IMR-90 (cell line): ENCODE data around the gene USH2A. TPM values are rescaled to one million over a fixed set of nuclear protein-coding genes. Genes with fewer than 3 reads are reported as not detected.

Experiments
- ATAC-seq: fragments of 200-7000 bp; cut with Tn5 transposase; 2 replicates; pipeline ENCODE4 v1.9.1; 2020; ENCODE audit warnings: low read depth, mild to moderate bottlenecking, moderate library complexity
- BruUV-seq: library from RNA; stranded (reverse); fragments of 400-500 nt; replicated peaks from 2 replicates; lab custom pipeline; 2021; lab: Mats Ljungman, UMichigan
- CTCF ChIA-PET: fragments of 300-600 bp; formaldehyde crosslinking; extraction: SDS; loops from one replicate; lab custom pipeline; 2021; ENCODE audit warnings: antibody characterized with exemption; lab: Yijun Ruan, JAX
- POLR2A ChIA-PET: fragments of 300-600 bp; sonication (Branson Sonifier 250); formaldehyde crosslinking; loops from one replicate; lab custom pipeline; 2022; ENCODE audit warnings: antibody characterized with exemption; ENCODE audit not compliant: unreplicated experiment; lab: Charles Lee
- DNase-seq: peaks from one replicate; pipeline ENCODE4 v3.0.0; 2013
- H2AFZ ChIP-seq: replicated peaks from 2 replicates; pipeline ENCODE3; 2013; ENCODE audit warnings: low read length, mild to moderate bottlenecking; ENCODE audit not compliant: poor library complexity
- H2AK5ac ChIP-seq: 2 replicates; pipeline ENCODE4 v1.6.1; 2013; ENCODE audit warnings: low read depth, low read length, inconsistent platforms
- H2AK9ac ChIP-seq: replicated peaks from 2 replicates; pipeline ENCODE3; 2013; ENCODE audit warnings: mild to moderate bottlenecking, low read depth, low read length, moderate library complexity; ENCODE audit not compliant: poor library complexity
- H2BK120ac ChIP-seq: 2 replicates; pipeline ENCODE4 v1.6.1; 2013; ENCODE audit warnings: low read depth, low read length, inconsistent platforms
- H2BK15ac ChIP-seq: 3 replicates; pipeline ENCODE4 v1.6.1; 2013; ENCODE audit warnings: low read depth, low read length, inconsistent platforms
- H2BK20ac ChIP-seq: 2 replicates; pipeline ENCODE4 v1.6.1; 2013; ENCODE audit warnings: low read depth, mild to moderate bottlenecking, inconsistent platforms, low read length, moderate library complexity
- H2BK5ac ChIP-seq: 2 replicates; pipeline ENCODE4 v1.6.1; 2013; ENCODE audit warnings: mild to moderate bottlenecking, low read depth, low read length, inconsistent platforms; ENCODE audit not compliant: poor library complexity, severe bottlenecking
- H3K14ac ChIP-seq: replicated peaks from 2 replicates; pipeline ENCODE4 v1.6.1; 2013; ENCODE audit warnings: low read depth, low read length, inconsistent platforms
- H3K18ac ChIP-seq: 2 replicates; pipeline ENCODE4 v1.6.1; 2013; ENCODE audit warnings: low read depth, low read length, control low read depth
- H3K23ac ChIP-seq: 2 replicates; pipeline ENCODE4 v1.6.1; 2013; ENCODE audit warnings: low read depth, low read length, inconsistent platforms
- H3K27ac ChIP-seq: 2 replicates; pipeline ENCODE4 v1.5.1; 2013; ENCODE audit warnings: mild to moderate bottlenecking, control low read depth, low read length; ENCODE audit not compliant: insufficient read depth
- H3K27me3 ChIP-seq: 2 replicates; pipeline ENCODE4 v1.6.1; 2013; ENCODE audit warnings: low read length; ENCODE audit not compliant: control insufficient read depth, insufficient read depth
- H3K36me3 ChIP-seq: 2 replicates; pipeline ENCODE4 v1.6.1; 2013; ENCODE audit warnings: low read length, mixed read lengths; ENCODE audit not compliant: control insufficient read depth, insufficient read depth
- H3K4ac ChIP-seq: 2 replicates; pipeline ENCODE4 v1.6.1; 2013; ENCODE audit warnings: low read depth, low read length, inconsistent platforms
- H3K4me1 ChIP-seq: 2 replicates; pipeline ENCODE4 v1.6.1; 2013; ENCODE audit warnings: low read length, mixed read lengths; ENCODE audit not compliant: control insufficient read depth, insufficient read depth
- H3K4me2 ChIP-seq: 2 replicates; pipeline ENCODE4 v1.6.1; 2013; ENCODE audit warnings: low read depth, mild to moderate bottlenecking, control low read depth, low read length, moderate library complexity
- H3K4me3 ChIP-seq: 2 replicates; pipeline ENCODE4 v1.5.1; 2013; ENCODE audit warnings: low read depth, mild to moderate bottlenecking, control low read depth, low read length, moderate library complexity; ENCODE audit not compliant: insufficient read depth
- H3K56ac ChIP-seq: 2 replicates; pipeline ENCODE4 v1.6.1; 2013; ENCODE audit warnings: low read length, inconsistent platforms; ENCODE audit not compliant: insufficient read depth; ENCODE audit errors: extremely low read depth
- H3K79me1 ChIP-seq, 2 experiments: 2 replicates each; pipeline ENCODE4 v1.6.1; 2013; ENCODE audit warnings: low read length in 2 of 2, inconsistent platforms in 1 of 2, low read depth in 1 of 2
- H3K9ac ChIP-seq: 2 replicates; pipeline ENCODE4 v1.6.1; 2013; ENCODE audit warnings: low read depth, low read length, control low read depth
- H3K9me1 ChIP-seq: 2 replicates; pipeline ENCODE4 v1.6.1; 2013; ENCODE audit warnings: low read length, inconsistent platforms; ENCODE audit not compliant: insufficient read depth
- H3K9me3 ChIP-seq: 2 replicates; pipeline ENCODE4 v1.6.1; 2013; ENCODE audit warnings: low read length; ENCODE audit not compliant: control insufficient read depth, insufficient read depth
- H4K20me1 ChIP-seq: 2 replicates; pipeline ENCODE4 v1.6.1; 2013; ENCODE audit warnings: low read length, inconsistent platforms; ENCODE audit not compliant: insufficient read depth
- H4K5ac ChIP-seq: 2 replicates; pipeline ENCODE4 v1.6.1; 2013; ENCODE audit warnings: mild to moderate bottlenecking, low read depth, low read length, control low read depth
- H4K8ac ChIP-seq, 2 experiments: 2 replicates each; pipeline ENCODE4 v1.6.1; 2013; ENCODE audit warnings: low read depth in 2 of 2, low read length in 2 of 2, control low read depth in 1 of 2, inconsistent platforms in 1 of 2
- H4K91ac ChIP-seq: 2 replicates; pipeline ENCODE4 v1.6.1; 2013; ENCODE audit warnings: low read depth, low read length, inconsistent platforms; ENCODE audit not compliant: insufficient read depth
- CEBPB ChIP-seq: IDR thresholded peaks from 2 replicates; pipeline ENCODE4 v1.6.1; 2012; ENCODE audit warnings: low read depth, low read length, improper control_type of control experiment
- CHD1 ChIP-seq: IDR thresholded peaks from 2 replicates; pipeline ENCODE4 v1.6.1; 2012; ENCODE audit warnings: low read depth, low read length, improper control_type of control experiment
- ELK1 ChIP-seq: fragments of 150-350 bp; IDR thresholded peaks from 2 replicates; pipeline ENCODE4 v1.6.1; 2016; ENCODE audit warnings: low read depth, mild to moderate bottlenecking, low read length, moderate library complexity, borderline replicate concordance
- FOS ChIP-seq: fragments of 150-350 bp; IDR thresholded peaks from 2 replicates; pipeline ENCODE4 v1.6.1; 2016; ENCODE audit warnings: low read depth, low read length
- MAFK ChIP-seq: IDR thresholded peaks from 2 replicates; pipeline ENCODE4 v1.6.1; 2012; ENCODE audit warnings: low read depth, low read length, improper control_type of control experiment
- MAZ ChIP-seq: IDR thresholded peaks from 2 replicates; pipeline ENCODE4 v1.6.1; 2012; ENCODE audit warnings: low read depth, mild to moderate bottlenecking, low read length, improper control_type of control experiment, moderate library complexity, borderline replicate concordance
- MXI1 ChIP-seq: IDR thresholded peaks from 2 replicates; pipeline ENCODE4 v1.6.1; 2012; ENCODE audit warnings: low read depth, mild to moderate bottlenecking, low read length, moderate library complexity, borderline replicate concordance
- NFE2L2 ChIP-seq: fragments of 150-350 bp; IDR thresholded peaks from 2 replicates; pipeline ENCODE4 v1.6.1; 2016; ENCODE audit warnings: low read depth, mild to moderate bottlenecking, low read length
- POLR2A ChIP-seq: IDR thresholded peaks from 2 replicates; pipeline ENCODE4 v1.6.1; 2012; ENCODE audit warnings: mild to moderate bottlenecking, low read depth, low read length
- RAD21 ChIP-seq: IDR thresholded peaks from 2 replicates; pipeline ENCODE4 v1.6.1; 2012; ENCODE audit warnings: low read length, improper control_type of control experiment
- RCOR1 ChIP-seq: IDR thresholded peaks from 2 replicates; pipeline ENCODE4 v1.6.1; 2012; ENCODE audit warnings: mild to moderate bottlenecking, low read length, improper control_type of control experiment; ENCODE audit not compliant: insufficient replicate concordance
- RFX5 ChIP-seq: IDR thresholded peaks from 2 replicates; pipeline ENCODE4 v1.8.0; 2012; ENCODE audit warnings: low read depth, mild to moderate bottlenecking, low read length, moderate library complexity
- SMC3 ChIP-seq: fragments of 150-350 bp; IDR thresholded peaks from 2 replicates; pipeline ENCODE4 v1.6.1; 2016; ENCODE audit warnings: low read depth, mild to moderate bottlenecking, antibody characterized with exemption, low read length, moderate library complexity
- WGBS, 2 experiments: methylation state at CpG; one replicate each; pipeline versions ENCODE4 v1.1.5 to v1.1.7; 2013; ENCODE audit warnings: missing lambda C conversion rate in 2 of 2; ENCODE audit not compliant: insufficient read length in 1 of 2; ENCODE audit errors: extremely low coverage in 2 of 2; 5-methylcytosine and 5-hydroxymethylcytosine counted together
- dilution Hi-C: fragments of 300-500 bp; cut with HindIII; formaldehyde crosslinking; loops from one replicate; pipeline ENCODE4 v1.14.3; 2018; ENCODE audit warnings: low sequenced_read_pairs; ENCODE audit not compliant: unreplicated experiment
- in situ Hi-C: fragments of 300-500 bp; cut with MboI; formaldehyde crosslinking; loops from 3 replicates; pipeline ENCODE4 v1.14.3; 2019; ENCODE audit warnings: low sequenced_read_pairs, inconsistent platforms, mixed read lengths
- intact Hi-C: fragments of 100-400 bp; cut with micrococcal nuclease; formaldehyde crosslinking; loops from 2 replicates; pipeline ENCODE4 v1.10.0; 2022
- polyA plus RNA-seq, 3 experiments: library from polyadenylated mRNA; depleted of rRNA; stranded (reverse); fragments of >200 nt; gene quantifications; 2 replicates each; pipeline ENCODE4 v1.2.3, GENCODE V29; 2012; ENCODE audit warnings: low replicate concordance in 1 of 3
- total RNA-seq: library from RNA; depleted of rRNA; stranded (reverse); fragments of >200 nt; gene quantifications from 2 replicates; pipeline ENCODE4 v1.2.3, GENCODE V29; 2012

The USH2A gene
- total and polyA plus RNA-seq, 2 of the 4 experiments (the other 2 are of a cell fraction), result under 0.01 to 0.02 TPM

GRCh38 chr1:215872658-215873057, 550.6 kb downstream of the USH2A start:
- Histone ChIP-seq H4K8ac (no peak overlapping the region), H2AK9ac (no peak overlapping the region), H3K9me3 (no peaks in the 10 kb centered on the region), H3K79me1 (no peaks in the 10 kb centered on the region), H2AFZ (peak overlapping the region; percentile 16), H4K91ac (no peak overlapping the region), H3K4me1 (no peaks in the 10 kb centered on the region), H4K20me1 (no peaks in the 10 kb centered on the region), H3K56ac (no peak overlapping the region), H3K27me3 (no peaks in the 10 kb centered on the region), H3K4me2 (no peak overlapping the region), H2BK20ac (no peak overlapping the region), H2BK15ac (no peak overlapping the region), H3K18ac (no peak overlapping the region), H3K27ac (no peak overlapping the region), H3K9me1 (no peaks in the 10 kb centered on the region), H3K9ac (no peak overlapping the region), H2AK5ac (no peak overlapping the region), H3K4ac (no peak overlapping the region), H3K14ac (no peak overlapping the region), H2BK120ac (no peak overlapping the region), H3K4me3 (no peak overlapping the region), H2BK5ac (no peak overlapping the region), H3K23ac (no peak overlapping the region), H3K36me3 (no peaks in the 10 kb centered on the region), H4K5ac (no peak overlapping the region)
- in situ Hi-C loops, result no loop called here
- WGBS, 2 experiments, result 33% methylated on average over 1 of the region's 3 CpGs; no CpG with 5 or more reads in 1 of the 2 experiments
- dilution Hi-C loops, result no loop called here
- ChIA-PET POLR2A (no interaction called here), CTCF (interaction anchor here (1.2 to 1.5 kb wide), 2 partner anchors 15 to 20 kb away, joined by 3 to 4 read pairs; no protein-coding TSS in a partner anchor)
- DNase-seq (no peak), ATAC-seq (no peak)
- TF ChIP-seq FOS (no peak), POLR2A (no peak), MAFK (no peak), RCOR1 (no peak), MXI1 (no peak), NFE2L2 (no peak), ELK1 (no peak), CEBPB (no peak), RAD21 (no peak), RFX5 (no peak), MAZ (no peak), SMC3 (no peak), CHD1 (no peak)
- intact Hi-C loops, result no loop called here
- no TSS peak for BruUV-seq
